ENCODE results near the gene CLRN2. TPM values are rescaled to one million over a fixed set of nuclear protein-coding genes. Genes with fewer than 3 reads are reported as not detected.
"Not testable (repeated sequence)": the region's sequence is repeated elsewhere in the genome, so short reads cannot be mapped to it uniquely, and the experiment has no call there.

The CLRN2 gene
- total RNA-seq, 1 experiment from 2014 or later = not detected

DNA sequence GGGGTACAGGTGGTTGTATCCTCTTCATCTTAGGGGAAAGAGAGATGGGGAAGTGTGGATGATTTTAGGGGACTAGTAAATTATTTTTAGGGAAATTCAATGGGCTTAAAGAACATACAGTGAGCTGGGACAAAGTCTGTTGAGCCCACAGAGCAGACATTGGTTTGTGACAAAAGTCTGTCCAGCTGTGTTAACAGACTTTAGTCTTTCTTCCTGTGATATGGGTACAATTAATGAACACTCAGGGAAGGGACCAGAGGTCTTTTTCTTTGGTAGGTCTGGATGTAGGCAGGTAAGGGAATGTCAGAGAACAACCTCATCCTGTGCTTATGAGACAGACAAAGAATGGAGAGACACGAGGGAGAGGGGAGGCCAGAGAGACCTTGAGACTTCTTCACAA lies 2.0 kb downstream of the CLRN2 start:
- Histone ChIP-seq H3K27ac (no peak overlapping the region), H3K4me1 (0 out of 2 replicates have a peak, but pooled peaks cover 2% of the 10 kb centered on the region), H3K9me3 (replicated peaks) (no peaks in the 10 kb centered on the region), H3K27me3 (peaks cover 11% of the 10 kb centered on the region; the same call in 1 of the 2 replicates), H3K36me3 (no peaks in the 10 kb centered on the region), H3K4me3 (no peak overlapping the region)
- DNase-seq = no peak

DNA sequence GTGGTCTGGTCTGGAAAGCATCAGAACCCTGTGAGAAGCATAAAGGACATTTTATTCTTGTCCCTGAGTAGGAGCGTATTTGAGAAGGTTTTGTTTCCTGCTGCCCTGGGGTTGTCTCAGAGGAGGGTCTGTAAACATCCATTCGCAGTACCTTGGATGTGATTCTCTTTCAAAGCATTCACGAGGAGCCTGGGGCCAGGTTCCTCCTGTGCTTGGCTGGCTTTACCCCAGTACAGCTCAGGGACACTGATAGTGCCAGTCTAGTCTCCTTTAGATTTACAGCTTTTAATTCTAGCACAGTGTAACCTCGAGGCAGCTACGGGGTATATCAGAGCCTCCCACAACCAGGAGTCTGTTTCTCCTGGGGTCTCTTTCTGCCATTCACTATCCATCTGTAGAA lies 2.7 kb downstream of the CLRN2 start:
- Histone ChIP-seq H3K36me3 (no peaks in the 10 kb centered on the region), H3K4me1 (0 out of 2 replicates have a peak, but pooled peaks cover 2% of the 10 kb centered on the region), H3K27me3 (peaks cover 11% of the 10 kb centered on the region; the same call in 1 of the 2 replicates), H3K9me3 (replicated peaks) (no peaks in the 10 kb centered on the region), H3K4me3 (no peak overlapping the region), H3K27ac (no peak overlapping the region)
- DNase-seq = no peak

DNA sequence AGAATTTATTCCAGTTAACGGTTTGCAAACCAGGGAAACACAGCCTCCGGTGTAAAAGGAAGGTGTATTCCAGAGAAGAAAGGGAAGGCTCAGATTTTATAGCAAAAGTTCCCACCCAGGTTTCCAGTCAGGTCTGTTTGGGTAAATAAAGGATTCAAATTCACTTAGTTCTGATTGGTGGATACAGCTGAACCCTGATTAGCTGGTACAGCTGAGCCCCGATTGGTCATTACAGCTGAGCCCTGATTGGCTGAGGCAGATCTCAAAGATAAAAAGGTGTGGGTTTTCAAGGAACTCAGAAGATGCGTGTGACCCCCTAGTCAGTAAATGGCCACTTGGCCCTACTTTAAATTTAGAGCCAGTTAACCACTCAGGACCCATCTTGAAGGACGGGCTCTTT lies 6.6 kb downstream of the CLRN2 start:
- no peak for DNase-seq
- no peak overlapping the region for H3K27ac ChIP-seq
- H3K4me1 ChIP-seq = no peaks in the 10 kb centered on the region
- no peaks in the 10 kb centered on the region for H3K9me3 ChIP-seq (replicated peaks)
- no peak overlapping the region for H3K4me3 ChIP-seq
- H3K36me3 ChIP-seq = no peaks in the 10 kb centered on the region
- peaks cover 11% of the 10 kb centered on the region; the same call in 1 of the 2 replicates for H3K27me3 ChIP-seq

- no peaks in the 10 kb centered on the region for H3K36me3 ChIP-seq
- no peak for DNase-seq
- no peaks in the 10 kb centered on the region for H3K4me1 ChIP-seq
- no peak overlapping the region for H3K4me3 ChIP-seq
- no peak overlapping the region for H3K27ac ChIP-seq
- peaks cover 11% of the 10 kb centered on the region; the same call in 1 of the 2 replicates for H3K27me3 ChIP-seq
- no peaks in the 10 kb centered on the region for H3K9me3 ChIP-seq (replicated peaks)
Observed at GRCh38 chr4:17523662-17524061, 8.7 kb downstream of the CLRN2 start.

GRCh38 chr4:17526695-17527477 lies 11.9 kb downstream of the CLRN2 start:
- no peak for DNase-seq
- H3K27ac ChIP-seq = no peak overlapping the region
- no peaks in the 10 kb centered on the region for H3K36me3 ChIP-seq

GRCh38 chr4:17528551-17529165 lies 13.7 kb downstream of the CLRN2 start:
- no peak overlapping the region for H3K27ac ChIP-seq
- H3K4me3 ChIP-seq = no peak overlapping the region
- H3K36me3 ChIP-seq = no peaks in the 10 kb centered on the region
- H3K4me1 ChIP-seq = no peaks in the 10 kb centered on the region
- no peaks in the 10 kb centered on the region for H3K9me3 ChIP-seq (replicated peaks)
- no peak for DNase-seq
- 0 out of 2 replicates have a peak, but pooled peaks cover 3% of the 10 kb centered on the region for H3K27me3 ChIP-seq

More at GRCh38 chr4:17526695-17527477, 11.9 kb downstream of the CLRN2 start:
- H3K27me3 ChIP-seq = no peaks in the 10 kb centered on the region
- H3K4me1 ChIP-seq = no peaks in the 10 kb centered on the region
- no peak overlapping the region for H3K4me3 ChIP-seq
- no peaks in the 10 kb centered on the region for H3K9me3 ChIP-seq (replicated peaks)

GRCh38 chr4:17531538-17532285 lies 16.7 kb downstream of the CLRN2 start:
- H3K9me3 ChIP-seq (replicated peaks) = no peaks in the 10 kb centered on the region
- no peak for DNase-seq
- H3K36me3 ChIP-seq = no peaks in the 10 kb centered on the region
- H3K27ac ChIP-seq = no peak overlapping the region
- no peak overlapping the region for H3K4me3 ChIP-seq
- H3K27me3 ChIP-seq = 0 out of 2 replicates have a peak, but pooled peaks cover 3% of the 10 kb centered on the region
- H3K4me1 ChIP-seq = no peaks in the 10 kb centered on the region

DNA sequence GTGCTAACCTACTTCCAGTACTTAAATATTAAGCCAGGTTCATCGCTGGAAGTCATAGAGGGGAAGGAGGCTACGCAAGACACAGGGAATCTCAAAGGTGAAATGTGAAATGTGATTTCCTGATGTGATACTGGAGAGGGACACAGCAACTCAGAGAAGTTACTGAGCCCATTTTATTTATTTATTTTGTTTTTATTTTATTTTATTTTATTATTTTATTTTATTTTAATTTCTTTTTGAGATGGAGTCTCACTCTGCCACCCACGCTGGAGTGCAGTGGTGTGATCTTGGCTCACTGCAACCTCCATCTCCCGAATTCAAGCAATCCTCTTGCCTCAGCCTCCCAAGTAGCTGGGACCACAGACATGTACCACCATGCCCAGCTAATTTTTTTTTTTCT lies 19.7 kb downstream of the CLRN2 start:
- no peaks in the 10 kb centered on the region; the same call in 1 of the 2 replicates for H3K9me3 ChIP-seq (replicated peaks)
- no peaks in the 10 kb centered on the region for H3K36me3 ChIP-seq
- H3K27ac ChIP-seq = no peak overlapping the region
- DNase-seq = no peak
- H3K4me3 ChIP-seq = no peak overlapping the region
- H3K4me1 ChIP-seq = no peaks in the 10 kb centered on the region
- H3K27me3 ChIP-seq = 0 out of 2 replicates have a peak, but pooled peaks cover 3% of the 10 kb centered on the region

DNA sequence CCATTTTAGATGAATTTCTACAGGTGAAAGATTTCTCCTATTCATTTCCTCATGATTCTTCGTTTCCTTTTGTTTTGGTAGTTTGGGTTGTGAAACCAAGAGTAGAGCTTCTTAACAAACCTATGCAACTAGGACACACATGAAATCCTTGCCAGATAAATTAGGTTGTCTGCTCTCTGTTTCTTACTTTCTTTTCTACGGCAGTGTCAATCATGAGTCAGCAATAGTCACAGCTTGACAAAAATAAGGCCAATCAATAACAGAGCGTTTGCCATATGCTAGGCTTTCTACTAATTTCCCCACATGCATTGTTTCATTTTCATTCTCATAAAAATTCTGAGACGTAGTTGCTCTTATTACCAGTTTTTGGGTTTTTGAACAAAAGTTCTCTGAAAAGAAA lies 20.3 kb downstream of the CLRN2 start:
- DNase-seq = no peak
- Histone ChIP-seq H3K4me1 (no peaks in the 10 kb centered on the region), H3K9me3 (replicated peaks) (no peaks in the 10 kb centered on the region; the same call in 1 of the 2 replicates), H3K36me3 (no peaks in the 10 kb centered on the region), H3K27ac (no peak overlapping the region), H3K4me3 (no peak overlapping the region), H3K27me3 (0 out of 2 replicates have a peak, but pooled peaks cover 3% of the 10 kb centered on the region)

GRCh38 chr4:17535906-17536305 lies 20.9 kb downstream of the CLRN2 start:
- Histone ChIP-seq H3K9me3 (replicated peaks) (no peaks in the 10 kb centered on the region; the same call in 1 of the 2 replicates), H3K27ac (no peak overlapping the region), H3K4me3 (no peak overlapping the region), H3K27me3 (0 out of 2 replicates have a peak, but pooled peaks cover 3% of the 10 kb centered on the region), H3K36me3 (no peaks in the 10 kb centered on the region), H3K4me1 (no peaks in the 10 kb centered on the region)
- DNase-seq = peak; percentile 25 to 49

- not testable (repeated sequence) for H3K4me3 ChIP-seq; H3K27ac ChIP-seq; DNase-seq; H3K36me3 ChIP-seq; H3K9me3 ChIP-seq (replicated peaks); H3K4me1 ChIP-seq; H3K27me3 ChIP-seq
Observed at GRCh38 chr4:17537060-17537459, 22.1 kb downstream of the CLRN2 start.

- peaks cover 14% of the 10 kb centered on the region for H3K4me1 ChIP-seq
- H3K4me3 ChIP-seq = no peak overlapping the region
- peak; percentile 78 to 86 for DNase-seq
- no peaks in the 10 kb centered on the region for H3K27me3 ChIP-seq
- H3K27ac ChIP-seq = peak overlapping the region; percentile 50
- no peaks in the 10 kb centered on the region for H3K36me3 ChIP-seq
- H3K9me3 ChIP-seq (replicated peaks) = no peaks in the 10 kb centered on the region; the same call in 1 of the 2 replicates
Observed at GRCh38 chr4:17544205-17544604, 29.2 kb downstream of the CLRN2 start.

DNA sequence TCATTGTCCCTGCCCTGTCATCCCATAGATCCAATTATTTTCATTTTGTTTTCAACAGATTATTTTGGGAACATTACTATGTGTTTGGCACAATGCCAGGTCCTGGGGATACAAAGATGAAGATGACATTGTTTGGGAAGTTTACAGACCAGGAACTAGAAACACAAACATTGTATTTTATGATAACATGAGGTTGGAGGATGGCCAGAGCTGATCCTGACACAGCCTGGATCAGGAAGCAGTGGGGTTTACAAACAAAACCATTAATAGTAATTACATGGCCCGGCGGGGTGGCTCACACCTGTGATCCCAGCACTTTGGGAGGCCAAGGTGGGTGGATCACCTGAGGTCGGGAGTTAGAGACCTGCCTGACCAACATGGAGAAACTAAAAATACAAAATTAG lies 29.9 kb downstream of the CLRN2 start:
- Histone ChIP-seq H3K4me3 (no peak overlapping the region), H3K27ac (peak overlapping the region; percentile 50), H3K27me3 (no peaks in the 10 kb centered on the region), H3K9me3 (replicated peaks) (no peaks in the 10 kb centered on the region; the same call in 1 of the 2 replicates), H3K36me3 (no peaks in the 10 kb centered on the region), H3K4me1 (peaks cover 14% of the 10 kb centered on the region)
- DNase-seq = peak; percentile 23 to 53

DNA sequence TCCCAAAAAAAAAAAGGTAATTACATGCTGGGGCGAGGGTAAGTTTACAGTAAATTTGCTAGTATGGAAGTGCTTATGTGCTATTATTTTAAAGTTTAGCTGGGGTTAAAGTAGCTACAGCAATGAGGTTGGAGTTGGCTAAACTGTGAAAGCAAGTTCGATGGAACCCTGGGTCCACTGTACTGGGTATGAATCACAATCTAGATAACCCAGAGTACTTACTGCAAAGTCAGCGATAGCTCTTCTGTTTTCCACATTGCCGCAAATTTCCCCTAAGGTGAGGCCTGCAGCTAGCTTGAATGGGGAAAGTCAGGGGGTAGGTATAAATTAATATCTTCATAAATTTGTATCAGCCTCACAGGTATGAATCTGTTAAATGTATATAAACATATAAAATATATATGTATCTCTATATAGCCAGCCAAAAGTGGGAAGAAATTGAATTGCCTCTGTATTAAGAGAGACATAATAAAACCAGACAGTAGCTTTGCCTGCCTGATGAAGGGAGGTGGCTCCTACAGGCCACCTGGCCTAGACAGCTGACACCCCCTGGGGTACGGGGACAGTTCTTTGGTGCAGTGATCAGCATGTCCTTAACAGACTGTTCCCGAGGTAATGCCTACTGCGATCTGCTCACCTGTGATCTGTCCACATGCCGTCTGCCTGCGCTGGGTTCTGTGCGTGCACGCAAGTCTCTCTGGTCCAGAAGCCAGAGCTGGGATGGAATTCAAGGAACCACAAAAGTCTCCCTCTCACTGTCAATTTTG lies 30.6 kb downstream of the CLRN2 start:
- DNase-seq = no peak
- Histone ChIP-seq H3K4me1 (peaks cover 14% of the 10 kb centered on the region), H3K36me3 (no peaks in the 10 kb centered on the region), H3K9me3 (replicated peaks) (no peaks in the 10 kb centered on the region), H3K27me3 (no peaks in the 10 kb centered on the region), H3K27ac (no peak overlapping the region), H3K4me3 (no peak overlapping the region)
